HG03439 (cell line): ENCODE data around the gene NRXN3.
"Not testable (repeated sequence)": the region's sequence is repeated elsewhere in the genome, so short reads cannot be mapped to it uniquely, and the experiment has no call there.

Experiments used
- ATAC-seq: cut with Tn5 transposase; IDR thresholded peaks from one replicate; pipeline ENCODE4 v1.9.1; 2021; ENCODE audit warnings: mild to moderate bottlenecking, moderate library complexity; ENCODE audit not compliant: unreplicated experiment

Gene NRXN3

DNA sequence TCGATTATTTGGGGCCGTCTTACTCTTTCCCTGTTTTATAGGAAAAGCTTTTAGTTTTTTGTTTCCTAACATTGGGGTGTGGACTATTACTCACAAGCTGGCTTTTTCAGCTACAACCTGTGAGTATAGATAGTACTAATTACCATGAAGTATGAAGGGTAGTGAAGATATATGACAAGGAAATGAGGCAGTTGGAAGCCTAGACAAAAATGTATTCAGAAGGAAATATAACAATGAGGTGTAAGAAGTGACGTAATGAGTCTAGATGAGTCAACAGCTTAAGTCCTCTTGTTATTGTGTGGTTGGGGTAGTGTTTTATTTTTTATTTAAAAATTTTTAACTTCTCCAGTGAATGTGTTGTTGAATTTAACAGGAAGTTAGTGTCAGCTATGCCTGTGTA is 804.5 kb downstream of the NRXN3 start:
- ATAC-seq: no peak

DNA sequence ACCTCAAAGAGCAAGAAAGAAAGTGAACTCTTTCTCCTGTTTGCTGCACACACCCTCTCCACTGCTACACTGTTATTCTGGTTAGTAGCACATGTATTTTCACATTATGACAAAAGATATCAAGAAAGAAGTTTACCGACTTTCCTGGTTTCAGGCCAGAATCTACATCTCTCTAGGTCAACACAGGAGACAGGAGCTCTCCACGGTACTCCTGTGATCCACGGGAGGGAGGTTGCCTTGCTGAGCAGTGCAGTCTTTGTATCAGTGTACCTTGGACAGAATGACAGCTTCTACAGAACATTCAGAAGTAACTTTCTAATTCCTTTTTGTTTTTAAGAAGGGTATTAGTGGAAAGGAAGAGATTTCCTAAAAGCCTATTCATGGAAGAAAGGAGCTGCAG is 805.6 kb downstream of the NRXN3 start:
- ATAC-seq: no peak

DNA sequence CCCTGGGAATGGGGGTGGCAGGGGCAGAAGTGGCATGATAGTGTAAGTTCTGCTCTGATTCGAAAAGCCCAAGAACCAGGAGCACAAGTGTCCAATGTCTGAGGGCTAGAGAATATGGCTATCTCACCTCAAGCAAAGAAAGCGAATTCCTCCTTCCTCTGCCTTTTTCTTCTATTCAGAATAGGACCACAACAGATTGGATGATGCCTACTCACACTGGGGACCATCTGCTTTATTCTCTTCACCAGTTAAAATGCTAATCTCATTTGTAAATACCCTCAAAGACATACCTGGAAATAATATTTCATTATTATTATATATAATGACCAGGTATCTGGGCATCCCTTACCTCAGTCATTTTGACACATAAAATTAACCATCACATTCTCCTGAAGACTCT is 808.7 kb downstream of the NRXN3 start:
- ATAC-seq: no peak

GRCh38 chr14:78982551-78982950 is 812.4 kb downstream of the NRXN3 start:
- ATAC-seq: no peak

DNA sequence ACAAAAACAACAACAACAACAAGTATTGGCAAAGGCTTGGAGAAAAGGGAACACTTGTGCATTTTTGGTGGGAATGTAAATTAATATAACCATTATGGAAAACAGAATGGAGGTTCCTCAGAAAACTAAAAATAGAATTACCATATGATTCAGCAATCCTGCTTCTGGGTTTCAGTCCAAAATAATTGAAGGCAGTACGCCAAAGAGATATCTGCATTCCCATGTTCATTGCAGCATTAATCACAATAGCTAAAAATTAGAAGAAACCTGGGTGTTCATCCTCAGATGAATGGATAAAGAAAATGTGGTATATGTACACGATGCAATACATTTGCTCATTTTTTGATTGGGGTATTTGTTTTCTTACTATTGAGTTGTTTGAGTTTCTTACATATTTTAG is 813.0 kb downstream of the NRXN3 start:
- no peak for ATAC-seq

DNA sequence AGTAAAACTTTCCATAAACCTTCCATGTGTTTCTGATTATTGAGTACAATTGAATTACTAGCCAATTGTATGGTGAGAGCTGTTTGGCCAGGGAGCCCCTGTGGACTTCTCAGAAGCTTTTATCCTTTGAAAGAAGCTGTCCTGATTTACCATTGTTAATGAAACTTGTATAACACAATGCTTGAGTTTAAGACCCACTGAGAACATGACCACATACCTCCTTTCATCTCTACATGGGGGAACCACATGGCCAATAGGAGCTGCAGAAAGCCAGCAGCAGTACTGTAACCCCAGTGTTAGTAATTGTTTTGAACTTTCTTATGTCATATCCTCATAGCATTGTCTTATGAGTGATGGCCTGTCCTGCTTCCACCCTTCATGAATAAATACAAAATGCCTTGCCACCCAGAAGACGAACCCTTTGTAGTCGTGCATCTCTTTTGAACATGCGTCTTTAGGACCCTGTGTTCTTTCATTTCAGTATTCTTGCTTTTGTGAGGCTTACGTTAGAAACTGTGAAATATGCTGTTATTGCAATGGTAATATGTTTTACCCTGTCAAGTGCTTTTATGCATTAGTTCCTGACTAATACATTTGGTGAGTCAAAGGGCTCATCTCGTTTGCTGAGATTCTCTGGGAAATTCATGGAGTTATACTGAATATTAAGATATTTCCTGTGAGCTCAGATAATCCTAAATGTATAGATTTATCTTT is 815.7 kb downstream of the NRXN3 start:
- no peak for ATAC-seq

DNA sequence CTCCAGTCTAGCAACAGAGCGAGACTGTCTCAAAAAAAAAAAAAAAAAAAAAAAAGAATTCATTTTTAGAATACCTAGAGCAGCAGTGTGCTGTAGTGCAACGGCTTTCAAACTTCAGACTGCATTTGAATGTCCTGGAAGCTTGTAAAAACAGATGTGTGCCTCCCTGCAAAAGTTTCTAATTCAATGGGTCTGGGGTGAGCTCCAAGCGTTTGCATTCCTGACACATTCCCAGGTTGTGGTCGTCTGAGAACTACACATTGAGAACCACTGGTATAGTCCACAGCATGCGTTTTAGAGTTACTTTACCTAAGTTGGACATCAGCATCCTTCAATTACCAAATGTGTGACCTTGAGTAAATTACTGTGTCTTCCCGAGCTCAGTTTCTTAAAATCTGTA is 816.8 kb downstream of the NRXN3 start:
- no peak for ATAC-seq

DNA sequence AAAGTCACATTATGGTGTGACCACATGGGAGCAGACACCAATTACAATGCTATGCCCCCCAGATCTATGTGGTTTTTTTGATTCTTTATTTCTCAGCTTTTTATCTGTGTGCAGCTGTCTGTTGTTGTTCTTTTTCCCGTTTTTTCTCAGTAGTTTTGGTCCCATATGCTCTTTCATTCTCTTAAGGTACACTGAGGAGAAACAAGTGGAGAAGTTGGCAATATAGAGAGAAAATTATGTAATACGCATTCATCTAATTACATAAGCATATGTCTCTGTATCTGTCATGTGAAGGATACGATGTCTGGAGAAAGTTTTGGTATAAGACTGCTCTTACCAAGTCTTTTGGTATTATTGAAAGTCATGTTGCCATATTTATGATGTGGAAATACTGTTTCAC is 819.0 kb downstream of the NRXN3 start:
- ATAC-seq: no peak

DNA sequence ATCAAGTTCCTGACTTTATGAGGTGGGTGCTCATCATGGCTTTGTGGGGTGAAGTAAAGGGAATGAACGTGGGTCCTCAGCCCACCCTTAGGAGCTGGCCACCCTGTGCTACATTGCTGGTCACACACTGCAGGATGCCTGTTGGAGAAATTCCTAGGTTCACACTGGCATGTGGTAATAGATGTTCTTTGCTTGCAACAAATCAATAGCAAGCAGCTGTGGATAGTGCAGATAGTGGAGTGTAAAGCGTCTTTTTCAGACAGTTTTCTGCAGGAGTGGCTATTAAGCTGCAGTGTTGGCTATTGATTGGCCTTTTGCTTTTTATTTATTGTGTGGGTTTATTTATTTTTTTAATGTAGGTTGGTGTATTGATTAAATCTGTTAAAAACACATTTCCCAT is 822.7 kb downstream of the NRXN3 start:
- ATAC-seq: no peak

GRCh38 chr14:78997811-78998210 is 827.6 kb downstream of the NRXN3 start:
- ATAC-seq: no peak

- no peak for ATAC-seq
Measured at GRCh38 chr14:79009286-79009685, 839.1 kb downstream of the NRXN3 start.

DNA sequence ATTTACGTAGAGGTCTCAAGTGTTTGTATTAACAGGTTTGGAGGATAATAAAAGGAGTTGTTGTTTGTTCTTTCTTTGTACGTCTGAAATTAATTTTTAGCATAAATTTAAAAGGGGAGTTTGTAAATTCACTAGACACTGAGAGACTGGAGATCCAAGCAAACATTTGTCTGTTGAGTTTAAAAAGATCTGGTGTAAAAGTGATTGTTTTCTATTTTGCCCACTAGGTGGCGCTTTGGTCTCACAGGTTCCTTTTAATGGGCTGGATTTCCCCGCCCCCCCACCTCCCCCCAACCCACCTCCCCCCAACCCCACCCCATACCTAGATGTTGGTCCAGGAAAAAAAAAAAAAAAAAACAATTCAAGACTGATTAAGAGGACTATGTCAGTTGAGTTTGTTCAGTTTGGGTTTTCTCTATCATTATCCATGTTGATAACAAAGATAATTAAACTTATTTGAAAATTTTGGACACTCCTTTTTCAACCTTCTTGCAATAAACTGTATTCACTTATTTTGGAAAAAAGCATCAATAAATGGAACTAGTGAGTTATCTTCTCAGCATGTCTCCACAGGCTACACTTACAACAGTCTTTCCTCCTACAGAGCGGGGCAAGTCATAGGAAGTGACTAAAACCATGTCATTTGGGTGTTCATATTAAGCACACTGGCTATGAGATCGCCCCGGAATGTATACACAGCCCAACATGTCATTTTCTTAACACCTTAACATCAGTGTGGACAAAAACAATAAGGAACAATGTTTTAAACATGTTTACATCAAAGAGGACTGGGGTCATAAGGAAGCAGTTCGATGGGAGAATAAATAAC is 841.1 kb downstream of the NRXN3 start:
- ATAC-seq: no peak

DNA sequence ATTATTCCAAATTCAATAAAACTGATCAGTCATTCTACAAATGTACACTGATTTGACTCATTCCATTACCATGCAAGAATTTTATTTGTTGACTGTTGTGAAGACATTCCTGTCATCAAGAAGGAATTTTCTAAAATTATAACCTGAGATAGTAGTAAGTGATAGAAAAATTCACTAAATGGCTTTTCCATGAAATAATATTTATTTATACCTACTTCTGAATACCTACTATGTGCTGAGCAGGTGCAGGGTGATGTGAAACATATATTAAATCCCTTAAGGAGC is 841.7 kb downstream of the NRXN3 start:
- no peak for ATAC-seq

- no peak for ATAC-seq
Measured at GRCh38 chr14:79016828-79017505, 846.8 kb downstream of the NRXN3 start.

DNA sequence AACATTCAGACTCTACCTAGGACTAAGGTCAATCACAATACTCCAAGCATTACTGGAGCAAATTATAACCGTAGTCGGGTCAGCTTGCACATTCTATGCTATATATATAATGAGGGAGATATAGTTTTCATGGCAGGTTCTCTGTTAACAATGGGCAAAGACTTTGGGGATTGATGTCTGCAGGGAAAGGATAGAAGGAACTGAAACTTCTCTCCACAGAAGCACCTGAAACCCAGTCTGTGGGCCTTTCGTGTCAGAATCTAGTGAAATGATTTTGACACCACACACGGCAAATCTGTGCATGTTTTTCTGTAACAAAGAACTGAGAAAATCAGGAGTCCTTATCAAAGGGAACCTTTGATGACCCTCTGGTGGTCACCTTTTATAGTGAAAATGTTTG is 847.4 kb downstream of the NRXN3 start:
- ATAC-seq: no peak

GRCh38 chr14:79018836-79019235 is 848.7 kb downstream of the NRXN3 start:
- no peak for ATAC-seq

DNA sequence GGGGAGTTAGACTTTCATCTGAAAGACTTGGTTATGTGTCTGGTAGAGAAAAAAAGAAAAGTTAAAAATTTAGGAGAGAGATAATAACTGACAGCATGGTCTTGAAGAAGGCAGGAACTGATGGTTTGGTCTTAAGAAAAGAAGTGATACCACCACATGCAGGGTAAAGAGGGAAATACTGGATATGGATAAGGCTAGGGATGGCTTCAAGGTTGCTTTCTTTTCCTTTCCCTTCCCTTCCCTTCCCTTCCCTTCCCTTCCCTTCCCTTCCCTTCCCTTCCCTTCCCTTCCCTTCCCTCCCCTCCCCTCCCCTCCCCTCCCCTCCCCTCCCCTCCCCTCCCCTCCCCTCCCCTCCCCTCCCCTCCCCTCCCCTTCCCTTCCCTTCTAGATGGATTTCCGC is 849.7 kb downstream of the NRXN3 start:
- not testable (repeated sequence) for ATAC-seq

DNA sequence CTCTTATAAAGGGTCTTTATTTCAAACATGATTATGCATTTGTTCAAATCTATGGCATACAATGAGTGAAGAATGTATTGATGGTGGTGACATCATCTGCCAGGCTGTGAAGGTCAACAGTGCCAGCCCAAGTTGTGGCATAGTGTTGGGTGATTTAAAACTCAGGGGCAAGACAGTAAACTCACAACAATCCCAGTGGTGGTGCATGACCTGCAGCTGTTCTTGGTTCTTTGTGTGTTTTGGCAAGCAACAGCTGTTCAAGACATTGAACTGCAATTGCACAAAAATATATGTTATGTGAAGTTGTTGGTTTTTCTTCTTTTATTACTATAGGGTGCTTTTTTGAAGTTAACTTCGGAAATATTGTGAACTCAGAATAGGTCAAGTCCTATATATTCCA is 851.6 kb downstream of the NRXN3 start:
- no peak for ATAC-seq

DNA sequence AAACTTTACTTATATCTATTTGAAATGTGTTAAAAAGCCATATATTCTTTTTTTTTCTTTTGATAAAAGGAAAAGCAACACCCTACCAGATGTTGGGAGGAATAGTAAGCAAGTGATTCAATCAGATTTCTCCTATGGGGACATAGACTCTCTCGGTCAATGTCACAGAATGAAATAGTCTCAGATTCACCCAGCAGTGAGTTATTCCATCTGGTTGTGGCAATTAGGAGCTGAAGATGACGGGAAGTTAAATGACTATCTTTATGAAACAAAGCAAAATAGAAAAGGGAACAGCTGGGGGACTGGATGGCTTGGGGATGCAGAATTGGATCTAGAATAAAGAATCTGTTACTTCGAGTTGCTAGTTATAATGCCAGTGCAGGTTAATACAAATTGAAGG is 857.0 kb downstream of the NRXN3 start:
- no peak for ATAC-seq

DNA sequence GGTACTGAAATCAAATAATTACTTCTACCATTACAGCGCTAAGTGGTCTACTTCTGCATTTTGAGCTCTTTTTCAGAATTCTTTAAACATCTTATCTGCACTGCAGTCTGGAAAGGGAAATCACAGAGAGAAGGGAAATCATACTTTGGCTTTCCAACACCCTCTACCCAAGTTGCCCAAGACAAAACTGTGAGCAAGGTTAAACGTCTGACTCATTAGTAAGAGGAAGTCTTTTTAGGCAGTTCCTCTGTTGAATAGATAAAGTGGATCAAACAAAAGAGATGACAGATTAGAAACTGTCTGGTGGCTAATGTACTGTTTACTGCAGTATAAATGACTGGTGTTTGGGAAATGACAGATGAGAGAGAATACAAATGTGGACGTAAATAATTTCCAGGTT is 858.1 kb downstream of the NRXN3 start:
- ATAC-seq: no peak

GRCh38 chr14:79036441-79036840 is 866.3 kb downstream of the NRXN3 start:
- no peak for ATAC-seq

DNA sequence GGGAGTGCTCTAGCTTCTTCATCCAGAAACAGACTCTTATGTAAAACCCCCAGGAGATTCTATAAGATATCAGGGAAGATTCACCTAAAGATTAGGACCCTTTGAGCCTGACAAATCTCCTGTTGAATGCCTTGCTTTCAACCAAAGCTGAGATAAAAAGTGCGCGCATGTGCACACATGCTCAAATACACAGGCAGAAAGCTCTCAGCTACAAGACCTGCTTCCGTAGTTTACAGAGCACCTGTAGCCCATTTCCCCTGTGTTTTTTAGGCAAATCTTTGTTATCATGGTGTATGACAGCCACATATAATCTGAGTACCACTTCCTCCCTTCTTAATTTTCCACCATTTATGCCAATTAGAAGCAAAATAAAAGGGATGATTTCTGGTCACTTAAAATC is 866.9 kb downstream of the NRXN3 start:
- ATAC-seq: no peak
